Ectodermal cell (in vitro differentiated cells): ENCODE measurements around the gene ZNF512.
"Not testable (repeated sequence)": the region's sequence is repeated elsewhere in the genome, so short reads cannot be mapped to it uniquely, and the experiment has no call there.

Experiments
- H3K27ac ChIP-seq: 2 replicates; pipeline ENCODE4 v1.7.0; 2013; ENCODE audit warnings: mild to moderate bottlenecking, low read depth, low read length; ENCODE audit not compliant: insufficient read depth, poor library complexity, severe bottlenecking
- H3K27me3 ChIP-seq: 2 replicates; pipeline ENCODE4 v1.7.0; 2013; ENCODE audit warnings: mild to moderate bottlenecking, low read length; ENCODE audit not compliant: insufficient read depth, control insufficient read depth, poor library complexity, severe bottlenecking
- H3K36me3 ChIP-seq: one replicate; pipeline ENCODE4 v1.7.0; 2013; ENCODE audit warnings: low read length; ENCODE audit not compliant: control insufficient read depth, insufficient read depth
- H3K4me1 ChIP-seq: one replicate; pipeline ENCODE4 v1.7.0; 2013; ENCODE audit warnings: low read length; ENCODE audit not compliant: control insufficient read depth, insufficient read depth
- H3K4me3 ChIP-seq: 2 replicates; pipeline ENCODE4 v1.7.0; 2013; ENCODE audit warnings: low read depth, low read length, control low read depth; ENCODE audit not compliant: insufficient read depth
- H3K9me3 ChIP-seq: 2 replicates; pipeline ENCODE4 v1.7.0; 2013; ENCODE audit warnings: mild to moderate bottlenecking, low read length, moderate library complexity; ENCODE audit not compliant: control insufficient read depth
- WGBS, 2 experiments: methylation state at CpG; one replicate each; pipeline ENCODE4 v1.1.7; 2013; ENCODE audit warnings: missing lambda C conversion rate in 2 of 2; 5-methylcytosine and 5-hydroxymethylcytosine counted together

Gene ZNF512

DNA sequence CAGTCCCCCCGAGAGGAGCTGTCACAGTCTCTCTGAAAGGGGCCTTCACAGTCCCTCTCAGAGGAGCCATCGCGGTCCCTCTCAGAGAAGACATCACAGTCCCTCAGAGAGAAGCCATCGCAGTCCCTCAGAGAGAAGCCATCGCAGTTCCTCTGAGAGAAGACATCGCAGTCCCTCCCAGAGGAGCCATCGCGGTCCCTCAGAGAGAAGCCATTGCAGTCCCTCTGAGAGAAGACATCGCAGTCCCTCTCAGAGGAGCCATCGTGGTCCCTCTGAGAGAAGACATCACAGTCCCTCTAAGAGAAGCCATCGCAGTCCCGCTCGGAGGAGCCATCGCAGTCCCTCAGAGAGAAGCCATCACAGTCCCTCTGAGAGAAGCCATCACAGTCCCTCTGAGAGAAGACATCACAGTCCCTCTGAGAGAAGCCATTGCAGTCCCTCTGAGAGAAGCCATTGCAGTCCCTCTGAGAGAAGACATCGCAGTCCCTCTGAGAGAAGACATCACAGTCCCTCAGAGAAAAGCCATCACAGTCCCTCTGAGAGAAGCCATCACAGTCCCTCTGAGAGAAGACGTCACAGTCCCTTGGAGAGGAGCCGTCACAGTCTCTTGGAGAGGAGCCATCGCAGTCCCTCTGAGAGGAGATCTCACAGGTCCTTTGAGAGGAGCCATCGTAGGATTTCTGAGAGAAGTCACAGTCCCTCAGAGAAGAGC is 1.3 kb upstream of the ZNF512 start:
- 94 to 95% methylated on average over 19 of the region's 19 CpGs for WGBS, 2 experiments
- H3K4me3 ChIP-seq = no peak overlapping the region
- H3K27me3 ChIP-seq = peaks cover 14% of the 10 kb centered on the region
- H3K36me3 ChIP-seq = no peaks in the 10 kb centered on the region
- peaks cover 5% of the 10 kb centered on the region for H3K4me1 ChIP-seq
- no peak overlapping the region for H3K27ac ChIP-seq
- H3K9me3 ChIP-seq = peaks cover 4% of the 10 kb centered on the region

GRCh38 chr2:27582129-27582694 is 630 bp upstream of the ZNF512 start:
- no peaks in the 10 kb centered on the region for H3K36me3 ChIP-seq
- H3K27ac ChIP-seq = no peak overlapping the region
- 92 to 93% methylated on average over 16 of the region's 16 CpGs for WGBS, 2 experiments
- peaks cover 14% of the 10 kb centered on the region for H3K27me3 ChIP-seq
- peaks cover 5% of the 10 kb centered on the region for H3K4me1 ChIP-seq
- peaks cover 4% of the 10 kb centered on the region for H3K9me3 ChIP-seq
- H3K4me3 ChIP-seq = peak overlapping the region; percentile 77

DNA sequence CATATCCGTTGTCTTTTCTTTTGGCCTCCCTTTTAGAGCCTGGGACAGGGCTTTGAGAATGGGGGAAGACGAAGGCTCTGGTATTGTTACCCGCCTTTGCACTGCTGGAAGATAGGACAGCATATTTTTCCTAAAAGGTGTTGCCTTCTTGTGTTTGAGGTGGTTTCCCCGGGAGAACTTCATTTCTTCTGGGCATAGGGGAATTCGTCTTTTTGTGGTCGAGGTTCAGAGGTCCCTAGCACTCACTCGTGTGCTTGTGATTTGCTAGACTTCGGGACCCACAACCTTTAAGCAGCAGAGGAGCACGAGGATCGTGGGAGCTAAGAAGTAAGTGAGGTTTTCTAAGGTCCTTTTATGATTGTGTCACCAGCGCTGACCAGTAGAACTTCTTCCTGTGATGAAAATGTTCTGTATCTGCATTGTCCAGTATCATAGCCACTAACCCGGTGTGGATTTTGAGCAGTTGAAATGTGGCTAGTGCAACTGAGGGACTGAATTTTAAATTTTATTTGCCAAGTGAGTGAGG is 611 bp downstream of the ZNF512 start:
- no peaks in the 10 kb centered on the region for H3K36me3 ChIP-seq
- peaks cover 14% of the 10 kb centered on the region for H3K27me3 ChIP-seq
- H3K4me1 ChIP-seq = peaks cover 5% of the 10 kb centered on the region
- no peak overlapping the region for H3K27ac ChIP-seq
- peak overlapping the region; percentile 77 for H3K4me3 ChIP-seq
- 6% methylated on average over 11 to 12 of the region's 12 CpGs for WGBS, 2 experiments
- H3K9me3 ChIP-seq = peaks cover 4% of the 10 kb centered on the region

- H3K27me3 ChIP-seq = peaks cover 14% of the 10 kb centered on the region
- WGBS, 2 experiments = 84 to 88% methylated on average over 3 of the region's 3 CpGs
- H3K27ac ChIP-seq = no peak overlapping the region
- no peak overlapping the region for H3K4me3 ChIP-seq
- H3K9me3 ChIP-seq = peaks cover 4% of the 10 kb centered on the region
- no peaks in the 10 kb centered on the region for H3K36me3 ChIP-seq
- peaks cover 5% of the 10 kb centered on the region for H3K4me1 ChIP-seq
These were observed 1.8 kb downstream of the ZNF512 start for GRCh38 chr2:27584597-27584996.

DNA sequence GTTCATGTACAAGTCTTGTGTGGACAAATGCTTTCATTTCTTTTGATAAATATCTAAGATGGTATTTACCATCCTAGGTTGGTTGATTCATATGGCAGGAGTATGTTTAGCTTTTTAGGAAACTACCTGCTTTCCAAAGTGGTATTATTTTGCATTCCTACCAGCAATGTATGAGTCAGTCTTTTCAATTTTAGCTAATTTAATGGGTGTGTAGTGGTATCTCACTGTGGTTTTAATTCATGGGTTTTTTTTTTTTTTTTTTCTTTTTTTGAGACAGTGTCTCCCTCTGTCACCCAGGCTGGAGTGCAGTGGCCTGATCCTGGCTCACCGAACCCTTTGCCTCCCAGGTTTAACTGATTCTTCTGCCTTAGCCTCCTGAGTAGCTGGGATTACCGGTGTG is 4.2 kb downstream of the ZNF512 start:
- peaks cover 3% of the 10 kb centered on the region for H3K9me3 ChIP-seq
- no peak overlapping the region for H3K4me3 ChIP-seq
- 95 to 96% methylated on average over 2 of the region's 2 CpGs for WGBS, 2 experiments
- H3K4me1 ChIP-seq = peaks cover 5% of the 10 kb centered on the region
- peaks cover 2% of the 10 kb centered on the region for H3K27me3 ChIP-seq
- H3K36me3 ChIP-seq = no peaks in the 10 kb centered on the region
- no peak overlapping the region for H3K27ac ChIP-seq

- H3K9me3 ChIP-seq = no peaks in the 10 kb centered on the region
- H3K27ac ChIP-seq = no peak overlapping the region
- H3K27me3 ChIP-seq = no peaks in the 10 kb centered on the region
- no peak overlapping the region for H3K4me3 ChIP-seq
- H3K36me3 ChIP-seq = peaks cover 4% of the 10 kb centered on the region
- H3K4me1 ChIP-seq = peaks cover 5% of the 10 kb centered on the region
- 92 to 100% methylated on average over 2 of the region's 2 CpGs for WGBS, 2 experiments
These were observed 5.5 kb downstream of the ZNF512 start for GRCh38 chr2:27588308-27588707.

DNA sequence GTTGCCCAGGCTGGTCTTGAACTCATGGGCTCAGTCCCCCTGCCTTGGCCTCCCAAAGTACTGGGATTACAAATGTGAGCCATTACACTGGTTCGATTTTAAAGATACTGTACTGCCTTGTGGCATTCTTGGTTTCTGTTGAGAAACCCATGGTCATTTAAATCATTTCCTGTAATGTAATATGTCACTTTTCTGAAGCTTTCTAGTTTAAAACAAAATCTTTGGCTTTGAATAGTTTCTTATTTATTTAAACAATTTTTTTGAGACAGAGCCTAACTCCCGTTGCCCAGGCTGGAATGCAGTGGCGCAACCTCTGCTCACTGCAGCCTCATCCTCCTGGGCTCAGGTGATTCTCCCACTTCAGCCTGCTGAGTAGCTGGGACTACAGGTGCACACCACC is 8.9 kb downstream of the ZNF512 start:
- H3K36me3 ChIP-seq = peaks cover 4% of the 10 kb centered on the region
- no peaks in the 10 kb centered on the region for H3K27me3 ChIP-seq
- H3K4me3 ChIP-seq = no peak overlapping the region
- H3K27ac ChIP-seq = no peak overlapping the region
- 89 to 99% methylated on average over 3 of the region's 3 CpGs for WGBS, 2 experiments
- H3K9me3 ChIP-seq = no peaks in the 10 kb centered on the region
- no peaks in the 10 kb centered on the region for H3K4me1 ChIP-seq

GRCh38 chr2:27593240-27593639 is 10.4 kb downstream of the ZNF512 start:
- WGBS, 2 experiments = 92 to 96% methylated on average over 1 to 2 of the region's 2 CpGs
- Histone ChIP-seq H3K36me3 (peaks cover 4% of the 10 kb centered on the region), H3K9me3 (no peaks in the 10 kb centered on the region), H3K4me3 (no peak overlapping the region), H3K4me1 (no peaks in the 10 kb centered on the region), H3K27ac (no peak overlapping the region), H3K27me3 (no peaks in the 10 kb centered on the region)

- H3K27ac ChIP-seq, H3K9me3 ChIP-seq, H3K4me3 ChIP-seq, H3K4me1 ChIP-seq, H3K27me3 ChIP-seq, H3K36me3 ChIP-seq: not testable (repeated sequence)
- 96% methylated on average over 45 of the region's 45 CpGs for WGBS, 2 experiments
These were observed 11.3 kb downstream of the ZNF512 start for GRCh38 chr2:27594020-27594703.

DNA sequence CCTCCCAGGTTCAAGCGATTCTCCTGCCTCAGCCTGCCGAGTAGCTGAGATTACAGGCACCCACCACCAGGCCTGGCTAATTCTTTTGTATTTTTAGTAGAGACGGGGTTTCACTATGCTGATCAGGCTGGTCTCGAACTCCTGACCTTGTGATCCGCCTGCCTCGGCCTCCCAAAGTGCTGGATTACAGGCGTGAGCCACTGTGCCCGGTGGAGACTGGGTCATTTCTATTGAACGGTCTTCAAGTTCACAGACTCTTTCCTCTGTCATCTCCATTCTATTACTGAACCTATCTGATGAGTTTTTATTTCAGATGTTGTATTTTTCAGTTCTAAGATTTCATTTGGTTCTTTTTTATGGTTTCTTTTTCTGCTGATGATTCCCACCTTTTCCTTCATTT is 12.6 kb downstream of the ZNF512 start:
- H3K27ac ChIP-seq, H3K4me1 ChIP-seq, H3K4me3 ChIP-seq, H3K9me3 ChIP-seq, H3K36me3 ChIP-seq, H3K27me3 ChIP-seq: not testable (repeated sequence)
- 94 to 97% methylated on average over 9 of the region's 9 CpGs for WGBS, 2 experiments
